GM23248 (cell line): ENCODE data around the gene PAPPA. TPM values are rescaled to one million over a fixed set of nuclear protein-coding genes. Genes with fewer than 3 reads are reported as not detected.

Source experiments
- DNase-seq: peaks from one replicate; pipeline ENCODE4 v3.0.0-alpha.2; 2015
- H2AFZ ChIP-seq: fragments of 200-600 bp; sonication (generic); 2 replicates; pipeline ENCODE4 v1.6.1; 2016; ENCODE audit warnings: antibody characterized with exemption
- H3F3A ChIP-seq: fragments of 200-600 bp; sonication (generic); 2 replicates; pipeline ENCODE4 v1.6.1; 2016; ENCODE audit warnings: mild to moderate bottlenecking, antibody characterized with exemption, mixed run types; ENCODE audit not compliant: insufficient read depth
- H3K27ac ChIP-seq: fragments of 200-600 bp; sonication (generic); 2 replicates; pipeline ENCODE4 v1.5.1; 2016; ENCODE audit warnings: mild to moderate bottlenecking
- H3K27me3 ChIP-seq: fragments of 200-600 bp; sonication (generic); replicated peaks from 2 replicates; pipeline ENCODE4 v1.6.1; 2016; ENCODE audit warnings: mild to moderate bottlenecking; ENCODE audit not compliant: insufficient read depth
- H3K36me3 ChIP-seq: fragments of 200-600 bp; sonication (generic); 2 replicates; pipeline ENCODE4 v1.6.1; 2016; ENCODE audit warnings: low read depth, mild to moderate bottlenecking
- H3K4me1 ChIP-seq: fragments of 200-600 bp; sonication (generic); 2 replicates; pipeline ENCODE4 v1.6.1; 2016; ENCODE audit warnings: mild to moderate bottlenecking; ENCODE audit not compliant: insufficient read depth
- H3K4me2 ChIP-seq: fragments of 200-600 bp; sonication (generic); one replicate; pipeline ENCODE4 v1.6.1; 2016; ENCODE audit warnings: mild to moderate bottlenecking; ENCODE audit not compliant: unreplicated experiment
- H3K4me3 ChIP-seq: fragments of 200-600 bp; sonication (generic); 2 replicates; pipeline ENCODE4 v1.5.1; 2016; ENCODE audit warnings: mild to moderate bottlenecking
- H3K79me2 ChIP-seq: fragments of 200-600 bp; sonication (generic); 2 replicates; pipeline ENCODE4 v1.6.1; 2016; ENCODE audit warnings: mild to moderate bottlenecking; ENCODE audit not compliant: insufficient read depth
- H3K9ac ChIP-seq: fragments of 200-600 bp; sonication (generic); 2 replicates; pipeline ENCODE4 v1.6.1; 2016; ENCODE audit warnings: mild to moderate bottlenecking
- H3K9me2 ChIP-seq: fragments of 200-600 bp; sonication (generic); 2 replicates; pipeline ENCODE4 v1.6.1; 2016; ENCODE audit warnings: mixed run types, mild to moderate bottlenecking, moderate library complexity; ENCODE audit not compliant: insufficient read depth
- H3K9me3 ChIP-seq: fragments of 200-600 bp; sonication (generic); one replicate; pipeline ENCODE4 v1.6.1; 2017; ENCODE audit warnings: low read depth
- H4K20me1 ChIP-seq: fragments of 200-600 bp; sonication (generic); 2 replicates; pipeline ENCODE4 v1.6.0; 2016; ENCODE audit not compliant: insufficient read depth
- EZH2 ChIP-seq: fragments of 200-600 bp; sonication (generic); IDR thresholded peaks from 2 replicates; pipeline ENCODE4 v1.6.1; 2018; ENCODE audit warnings: antibody characterized with exemption, mild to moderate bottlenecking; ENCODE audit not compliant: insufficient read depth, poor library complexity, severe bottlenecking
- EZH2phosphoT487 ChIP-seq: fragments of 200-600 bp; sonication (generic); IDR thresholded peaks from 2 replicates; pipeline ENCODE4 v1.6.1; 2018; ENCODE audit warnings: antibody characterized with exemption, moderate library complexity, mild to moderate bottlenecking, low read depth; ENCODE audit not compliant: insufficient read depth
- WGBS, 2 experiments: methylation state at CpG; one replicate each; pipeline ENCODE4 v1.1.6; 2015 to 2017; ENCODE audit warnings: low lambda C conversion rate in 2 of 2, low coverage in 1 of 2; ENCODE audit errors: missing lambda C conversion rate in 2 of 2; 5-methylcytosine and 5-hydroxymethylcytosine counted together
- in situ Hi-C: fragments of 300-500 bp; cut with MboI; formaldehyde crosslinking; loops from 2 replicates; pipeline ENCODE4 v1.15.0; 2020
- polyA plus RNA-seq: library from polyadenylated mRNA; unstranded; fragments of >200 nt; fragmentation: Nextera tagmentation; extraction: Ambion mirVana; gene quantifications from 2 replicates; pipeline ENCODE4 v1.2.1, GENCODE V29; 2016
- total RNA-seq: library from RNA; depleted of rRNA; stranded (reverse); fragments of >200 nt; shearing (Covaris generic); gene quantifications from 2 replicates; pipeline ENCODE4 v1.2.3, GENCODE V29; 2014

The PAPPA gene
- total and polyA plus RNA-seq, 2 experiments from 2014 or later: 8.7 to 30.3 TPM

DNA sequence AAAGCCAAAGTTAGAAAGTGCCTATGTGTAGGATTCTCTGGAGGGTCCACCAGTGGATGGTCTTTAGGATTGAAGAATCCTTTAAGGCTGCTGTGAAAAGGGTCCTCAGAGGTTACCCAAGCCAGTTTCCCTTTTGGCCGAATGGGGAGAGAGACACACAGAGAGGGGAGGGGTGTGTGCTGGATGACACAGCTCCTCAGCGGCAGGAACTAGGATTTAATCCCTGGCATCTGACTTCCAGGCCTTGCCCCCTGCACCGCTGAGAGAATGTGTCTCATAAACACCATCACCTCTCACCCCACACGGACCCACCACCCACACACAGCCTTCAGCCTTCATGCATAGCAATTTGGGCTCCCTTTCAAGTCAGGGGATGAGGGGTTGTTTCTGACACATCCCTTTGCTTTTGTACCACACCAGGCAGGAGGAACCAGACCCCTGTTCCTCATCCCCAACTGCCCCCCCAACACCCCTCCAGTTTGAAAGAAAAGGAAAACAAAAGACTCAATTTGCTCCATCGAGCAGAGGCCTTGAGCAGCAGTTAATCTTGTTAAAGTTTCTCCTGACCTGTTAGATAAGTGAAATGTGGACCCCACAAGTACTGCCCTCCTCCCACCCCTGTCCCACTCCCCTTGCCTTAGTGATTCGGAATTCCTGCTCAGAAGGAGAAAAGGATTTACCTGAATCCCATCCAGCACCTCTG lies 4.0 kb downstream of the PAPPA start:
- H3K79me2 ChIP-seq: peaks cover 81% of the 10 kb centered on the region
- peak overlapping the region; percentile 90 for H3K4me3 ChIP-seq
- peak overlapping the region; percentile 91 for H3K27ac ChIP-seq
- 32 to 38% methylated on average over 6 of the region's 6 CpGs for WGBS, 2 experiments
- no peaks in the 10 kb centered on the region for H4K20me1 ChIP-seq
- DNase-seq: peak; percentile 72
- TF ChIP-seq EZH2phosphoT487: no peak
- TF ChIP-seq EZH2: no peak
- H3K9ac ChIP-seq: peak overlapping the region; percentile 91
- H3F3A ChIP-seq: peaks cover 53% of the 10 kb centered on the region
- H3K36me3 ChIP-seq: 0 out of 2 replicates have a peak, but pooled peaks cover 7% of the 10 kb centered on the region
- H3K9me2 ChIP-seq: no peaks in the 10 kb centered on the region
- H3K4me1 ChIP-seq: peaks cover 17% of the 10 kb centered on the region
- H3K27me3 ChIP-seq: no peaks in the 10 kb centered on the region
- no peaks in the 10 kb centered on the region for H3K9me3 ChIP-seq
- in situ Hi-C loops: loop anchor here (10.0 to 25.0 kb wide), 3 partner anchors 405 to 563 kb away; no protein-coding TSS in a partner anchor
- H2AFZ ChIP-seq: peak overlapping the region; percentile 75
- H3K4me2 ChIP-seq: peak overlapping the region; percentile 90

DNA sequence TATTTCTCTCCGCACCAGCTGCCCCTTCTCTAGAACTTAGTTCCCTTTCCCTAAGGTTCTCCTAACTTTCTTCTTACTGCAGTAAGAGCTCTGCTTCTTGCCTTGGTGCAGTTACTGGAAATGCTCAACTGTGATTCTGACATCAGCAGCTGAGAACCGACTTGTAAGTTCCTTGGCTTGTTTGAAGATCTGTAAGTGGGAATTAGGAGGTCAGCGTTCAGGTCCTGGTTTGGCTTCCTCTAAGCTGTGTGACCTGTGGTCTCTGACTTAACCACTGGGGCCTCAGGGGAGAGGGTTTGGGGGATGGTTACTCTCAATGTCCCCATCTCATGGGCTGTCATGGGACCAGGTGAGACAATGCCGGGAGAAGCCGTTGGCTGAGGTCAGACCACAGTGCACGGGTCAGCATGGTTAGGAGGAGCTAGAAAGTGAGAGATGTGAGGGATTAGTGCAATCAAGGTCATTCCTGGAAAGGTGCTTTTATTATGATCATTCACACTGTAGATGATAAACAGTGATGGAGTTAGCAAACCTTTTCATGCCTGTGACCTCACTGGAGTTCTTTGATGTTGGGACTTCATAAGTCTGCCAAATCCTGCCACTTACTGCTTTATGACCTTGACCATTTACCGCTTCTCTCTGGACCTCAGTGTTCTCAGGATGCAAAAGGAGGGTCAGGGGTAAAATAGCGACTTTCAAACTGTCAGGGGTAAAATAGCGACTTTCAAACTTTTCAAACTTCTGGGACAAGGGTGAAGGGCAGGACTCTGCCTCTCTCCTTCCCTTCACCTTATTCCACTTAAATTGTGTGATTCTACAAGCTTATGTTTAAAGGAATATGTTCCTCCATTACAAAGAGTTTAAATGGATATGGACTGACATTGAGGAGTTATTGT lies 7.3 kb downstream of the PAPPA start:
- Histone ChIP-seq H3K4me1 (peaks cover 17% of the 10 kb centered on the region), H4K20me1 (no peaks in the 10 kb centered on the region), H3K4me2 (no peak overlapping the region), H3K36me3 (peaks cover 14% of the 10 kb centered on the region; the same call in 1 of the 2 replicates), H3F3A (peaks cover 60% of the 10 kb centered on the region), H3K9me2 (no peaks in the 10 kb centered on the region), H3K27me3 (no peaks in the 10 kb centered on the region), H3K27ac (no peak overlapping the region), H3K4me3 (no peak overlapping the region), H3K79me2 (peaks cover 99% of the 10 kb centered on the region), H2AFZ (no peak overlapping the region), H3K9me3 (no peaks in the 10 kb centered on the region), H3K9ac (no peak overlapping the region)
- in situ Hi-C loops: loop anchor here (25.0 kb wide), 1 partner anchor 401 kb away; no protein-coding TSS in a partner anchor
- no peak for DNase-seq
- TF ChIP-seq EZH2phosphoT487: no peak
- no peak for TF ChIP-seq EZH2
- WGBS, 2 experiments: 87 to 89% methylated on average over 9 of the region's 9 CpGs

- Histone ChIP-seq H4K20me1 (no peaks in the 10 kb centered on the region), H3K4me3 (no peak overlapping the region), H3K79me2 (peaks cover 98% of the 10 kb centered on the region), H3K27me3 (no peaks in the 10 kb centered on the region), H3K36me3 (peaks cover 14% of the 10 kb centered on the region; the same call in 1 of the 2 replicates), H3K27ac (no peak overlapping the region), H3K9me2 (no peaks in the 10 kb centered on the region), H3F3A (peaks cover 62% of the 10 kb centered on the region), H3K9ac (no peak overlapping the region), H3K9me3 (no peaks in the 10 kb centered on the region), H2AFZ (no peak overlapping the region), H3K4me1 (peaks cover 14% of the 10 kb centered on the region), H3K4me2 (no peak overlapping the region)
- 86 to 94% methylated on average over 5 of the region's 5 CpGs for WGBS, 2 experiments
- TF ChIP-seq EZH2phosphoT487 (no peak), EZH2 (no peak)
- in situ Hi-C loops: loop anchor here (25.0 kb wide), 1 partner anchor 400 kb away; no protein-coding TSS in a partner anchor
- no peak for DNase-seq
Measured at GRCh38 chr9:116162241-116162781, 8.7 kb downstream of the PAPPA start.

DNA sequence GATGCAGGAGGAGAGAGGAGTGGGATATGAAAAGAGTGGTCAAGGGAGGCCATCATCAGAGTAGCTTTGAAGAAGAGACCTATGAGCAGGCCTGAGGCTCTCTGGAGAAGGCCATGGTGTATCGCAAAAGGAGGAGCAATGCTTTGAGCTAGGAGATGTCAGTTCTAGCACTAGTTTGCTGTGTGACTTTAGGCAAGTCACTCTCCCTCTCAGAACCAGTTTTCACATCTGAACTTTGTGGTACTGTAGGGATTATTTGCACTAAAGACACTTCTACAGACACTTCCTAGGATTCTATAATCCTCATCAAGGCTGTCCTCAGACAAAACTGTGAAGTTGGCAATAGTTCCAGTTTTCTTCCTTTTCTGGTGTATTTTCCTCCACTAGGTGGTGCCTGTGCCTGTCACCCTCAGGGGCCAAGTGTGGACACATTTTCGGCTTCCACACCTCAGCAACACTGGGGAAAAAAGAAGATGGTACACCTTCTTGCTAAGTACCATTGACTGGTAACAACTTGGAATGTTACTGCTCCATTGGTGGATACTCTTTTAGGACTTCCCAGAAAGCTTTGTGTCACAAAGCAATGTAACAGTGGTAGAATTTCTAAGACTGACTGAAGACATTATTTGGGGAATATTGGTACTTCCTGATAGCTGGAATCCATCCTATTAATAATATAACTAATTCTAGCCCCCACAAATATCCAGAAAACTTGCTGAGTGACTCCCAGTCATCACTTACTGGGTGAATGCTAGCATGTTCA lies 9.9 kb downstream of the PAPPA start:
- Histone ChIP-seq H3K36me3 (peaks cover 14% of the 10 kb centered on the region; the same call in 1 of the 2 replicates), H3K27me3 (no peaks in the 10 kb centered on the region), H3K9me3 (no peaks in the 10 kb centered on the region), H3F3A (peaks cover 57% of the 10 kb centered on the region), H3K79me2 (peaks cover 97% of the 10 kb centered on the region), H3K4me3 (no peak overlapping the region), H4K20me1 (no peaks in the 10 kb centered on the region), H3K4me2 (peak overlapping the region; percentile 11), H3K9me2 (no peaks in the 10 kb centered on the region), H3K9ac (no peak overlapping the region), H2AFZ (no peak overlapping the region), H3K27ac (no peak overlapping the region), H3K4me1 (peaks cover 7% of the 10 kb centered on the region)
- WGBS, 2 experiments: 63 to 76% methylated on average over 2 of the region's 2 CpGs
- in situ Hi-C loops: loop anchor here (25.0 kb wide), 1 partner anchor 399 kb away; no protein-coding TSS in a partner anchor
- DNase-seq: peak; percentile 59
- no peak for TF ChIP-seq EZH2phosphoT487
- TF ChIP-seq EZH2: no peak
